Endothelial cell (in vitro differentiated cells): ENCODE measurements around the gene PDZD4. TPM values are rescaled to one million over a fixed set of nuclear protein-coding genes. Genes with fewer than 3 reads are reported as not detected.

Experiments
- DNase-seq: peaks from one replicate; pipeline ENCODE4 v3.0.0; 2021; ENCODE audit warnings: low spot score
- H3K27ac Mint-ChIP-seq: one replicate; pipeline ENCODE4 v1.8.0; 2021; ENCODE audit warnings: mixed read lengths, inconsistent platforms; ENCODE audit not compliant: unreplicated experiment
- H3K27me3 Mint-ChIP-seq: one replicate; pipeline ENCODE4 v1.8.0; 2021; ENCODE audit warnings: mild to moderate bottlenecking, moderate library complexity, mixed read lengths, inconsistent platforms; ENCODE audit not compliant: unreplicated experiment
- H3K36me3 Mint-ChIP-seq: one replicate; pipeline ENCODE4 v1.8.0; 2021; ENCODE audit warnings: mild to moderate bottlenecking, low read depth, mixed read lengths, inconsistent platforms; ENCODE audit not compliant: unreplicated experiment
- H3K4me1 Mint-ChIP-seq: one replicate; pipeline ENCODE4 v1.8.0; 2021; ENCODE audit warnings: mild to moderate bottlenecking, mixed read lengths, inconsistent platforms; ENCODE audit not compliant: unreplicated experiment
- H3K4me3 Mint-ChIP-seq: one replicate; pipeline ENCODE4 v1.8.0; 2021; ENCODE audit warnings: mild to moderate bottlenecking, mixed read lengths, inconsistent platforms; ENCODE audit not compliant: unreplicated experiment
- H3K9me3 Mint-ChIP-seq: one replicate; pipeline ENCODE4 v1.8.0; 2021; ENCODE audit warnings: mixed read lengths, inconsistent platforms; ENCODE audit not compliant: unreplicated experiment
- CTCF ChIP-seq: fragments of 200-600 bp; sonication (generic); IDR thresholded peaks from one replicate; pipeline ENCODE4 v1.5.0; 2021; ENCODE audit warnings: antibody characterized with exemption; ENCODE audit not compliant: unreplicated experiment
- long read RNA-seq: library from polyadenylated mRNA; unstranded; transcript quantifications from one replicate; pipeline ENCODE4 v2.0.0, GENCODE V29; 2020; ENCODE audit not compliant: unreplicated experiment
- total RNA-seq: library from RNA; stranded (reverse); fragmentation: NEBNext Ultra II Directional; extraction: Animal tissue kit (Norgen Biotek cat#: 25700); gene quantifications from one replicate; pipeline ENCODE4 v1.2.1, GENCODE V29; 2021; ENCODE audit not compliant: unreplicated experiment

Gene PDZD4
- 2.6 TPM for total RNA-seq
- long read RNA-seq, result 0 reads

GRCh38 chrX:153829799-153830639, at the start of gene PDZD4:
TSS of gene PDZD4 (minus strand) at chrX:153830544. CDS start at chrX:153830298, 246 bp downstream.
- Mint-ChIP-seq H3K27me3 (peaks cover 7% of the 10 kb centered on the region), H3K27ac (no peak within 1 kb of the TSS), H3K9me3 (no peaks in the 10 kb centered on the region)

GRCh38 chrX:153879741-153880439, 49.5 kb upstream of the PDZD4 start:
- no peak for TF ChIP-seq CTCF
- Mint-ChIP-seq H3K36me3 (no peaks in the 10 kb centered on the region), H3K27ac (no peak overlapping the region), H3K9me3 (no peaks in the 10 kb centered on the region), H3K4me3 (no peak overlapping the region), H3K4me1 (peaks cover 11% of the 10 kb centered on the region), H3K27me3 (peaks cover 7% of the 10 kb centered on the region)
- no peak for DNase-seq

More at GRCh38 chrX:153829799-153830639, at the start of gene PDZD4:
- TF ChIP-seq CTCF, result no peak
- Mint-ChIP-seq H3K4me1 (peaks cover 7% of the 10 kb centered on the region), H3K36me3 (no peaks in the 10 kb centered on the region), H3K4me3 (no peak within 1 kb of the TSS)
- no peak for DNase-seq

- H3K9me3 Mint-ChIP-seq, result no peaks in the 10 kb centered on the region
- no peak overlapping the region for H3K27ac Mint-ChIP-seq
- no peak for DNase-seq
- peaks cover 14% of the 10 kb centered on the region for H3K4me1 Mint-ChIP-seq
- no peak for TF ChIP-seq CTCF
- H3K4me3 Mint-ChIP-seq, result no peak overlapping the region
- H3K36me3 Mint-ChIP-seq, result no peaks in the 10 kb centered on the region
- H3K27me3 Mint-ChIP-seq, result peaks cover 6% of the 10 kb centered on the region
These were observed 48.8 kb upstream of the PDZD4 start for GRCh38 chrX:153878969-153879653.

GRCh38 chrX:153878345-153878744, 48.0 kb upstream of the PDZD4 start:
- no peaks in the 10 kb centered on the region for H3K9me3 Mint-ChIP-seq
- no peak overlapping the region for H3K27ac Mint-ChIP-seq

More at GRCh38 chrX:153878345-153878744, 48.0 kb upstream of the PDZD4 start:
- Mint-ChIP-seq H3K4me3 (no peak overlapping the region), H3K4me1 (peaks cover 14% of the 10 kb centered on the region), H3K27me3 (peaks cover 6% of the 10 kb centered on the region), H3K36me3 (no peaks in the 10 kb centered on the region)
- TF ChIP-seq CTCF, result no peak
- no peak for DNase-seq
